HG02588 (cell line): ENCODE data around the gene TMEM161A.

Experiments used
- ATAC-seq: cut with Tn5 transposase; IDR thresholded peaks from one replicate; pipeline ENCODE4 v1.9.1; 2021; ENCODE audit warnings: mild to moderate bottlenecking, moderate library complexity; ENCODE audit not compliant: unreplicated experiment

The TMEM161A gene

GRCh38 chr19:19098703-19099632 is 39.3 kb downstream of the TMEM161A start:
- no peak for ATAC-seq

DNA sequence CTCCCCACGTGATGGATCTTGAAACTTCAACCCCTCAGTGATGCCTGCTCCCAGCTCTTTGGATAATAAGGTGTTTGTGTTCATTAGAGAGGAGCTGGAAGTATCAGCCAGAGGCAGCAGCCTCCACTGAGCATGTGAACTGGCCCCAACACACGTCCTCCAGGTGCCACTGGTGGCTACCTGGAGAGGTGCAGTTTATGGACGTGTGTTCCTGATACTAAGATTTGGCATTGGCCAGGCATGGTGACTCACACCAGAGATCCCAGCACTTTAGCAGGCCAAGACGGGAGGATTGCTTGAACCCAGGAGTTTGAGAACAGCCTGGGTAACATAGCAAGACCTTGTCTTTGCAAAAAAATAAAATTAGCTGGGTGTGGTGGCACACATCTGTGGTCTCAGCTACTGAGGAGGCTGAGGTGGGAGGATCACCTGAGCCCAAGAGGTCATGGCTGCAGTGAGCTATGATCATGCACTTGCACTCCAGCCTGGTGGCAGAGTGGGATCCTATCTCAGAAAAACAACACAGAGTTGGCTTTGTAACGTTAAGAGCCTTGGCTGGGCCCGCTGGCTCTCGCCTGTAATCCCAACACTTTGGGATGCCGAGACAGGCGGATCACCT is 40.1 kb downstream of the TMEM161A start:
- no peak for ATAC-seq

- ATAC-seq: no peak
Observed at GRCh38 chr19:19096641-19097627, 41.3 kb downstream of the TMEM161A start.

DNA sequence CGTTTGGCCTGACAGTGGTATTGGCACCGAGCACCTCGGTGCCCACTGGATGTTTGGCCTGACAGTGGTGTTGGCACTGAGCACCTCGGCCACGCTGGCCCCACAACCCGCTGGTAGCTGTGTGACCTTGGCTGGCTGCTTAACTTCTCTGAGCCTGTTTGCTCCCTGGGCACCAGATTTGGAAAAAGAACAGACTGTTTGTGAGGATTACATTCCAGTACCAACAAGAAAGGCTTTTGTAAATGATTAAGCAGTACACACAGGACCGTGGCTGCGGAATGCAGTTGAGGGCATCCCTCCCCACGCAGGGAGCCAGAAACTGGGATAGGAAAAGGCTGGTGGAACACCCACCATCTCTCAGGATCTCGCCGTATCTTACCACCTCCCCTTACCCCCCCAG is 42.6 kb downstream of the TMEM161A start:
- no peak for ATAC-seq

DNA sequence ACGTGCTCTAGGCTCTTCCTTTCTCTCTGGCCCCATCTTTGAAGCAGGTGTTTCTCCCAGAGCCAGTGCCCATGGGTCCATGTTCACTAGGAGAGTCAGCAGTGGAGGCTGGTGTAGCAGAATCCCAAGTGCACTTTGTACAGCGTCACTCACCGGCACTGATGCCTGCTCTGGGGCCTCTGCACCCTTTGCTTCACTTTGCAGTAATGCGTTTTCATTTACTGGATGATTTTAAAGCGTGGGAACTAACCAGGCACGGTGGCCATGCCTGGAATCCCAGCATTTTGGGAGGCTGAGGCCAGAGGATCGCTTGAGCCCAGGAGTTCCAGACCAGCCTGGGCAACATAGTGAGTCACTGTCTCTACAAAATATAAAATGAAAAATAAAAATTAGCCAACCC is 43.8 kb downstream of the TMEM161A start:
- ATAC-seq: no peak

DNA sequence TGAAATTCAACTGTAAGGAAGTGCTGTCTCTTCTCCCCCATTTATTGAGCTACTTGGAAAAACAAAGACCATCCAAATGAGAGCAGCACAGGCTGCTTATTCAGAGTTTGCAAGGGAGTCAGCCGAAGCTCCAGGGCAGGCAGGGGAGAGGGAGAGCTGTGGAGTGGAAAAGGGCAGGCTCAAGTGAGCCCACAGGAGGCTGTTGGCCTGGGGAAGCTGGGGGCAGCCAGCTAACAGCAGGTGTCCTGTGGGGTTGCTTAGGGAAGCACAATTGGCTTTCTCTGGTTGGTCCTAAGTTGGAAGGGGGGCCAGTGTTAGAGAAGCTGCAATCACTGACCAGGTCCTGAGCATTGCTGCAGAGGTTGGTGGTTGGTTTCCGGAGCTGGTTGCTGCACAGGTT is 50.6 kb downstream of the TMEM161A start:
- ATAC-seq: no peak

DNA sequence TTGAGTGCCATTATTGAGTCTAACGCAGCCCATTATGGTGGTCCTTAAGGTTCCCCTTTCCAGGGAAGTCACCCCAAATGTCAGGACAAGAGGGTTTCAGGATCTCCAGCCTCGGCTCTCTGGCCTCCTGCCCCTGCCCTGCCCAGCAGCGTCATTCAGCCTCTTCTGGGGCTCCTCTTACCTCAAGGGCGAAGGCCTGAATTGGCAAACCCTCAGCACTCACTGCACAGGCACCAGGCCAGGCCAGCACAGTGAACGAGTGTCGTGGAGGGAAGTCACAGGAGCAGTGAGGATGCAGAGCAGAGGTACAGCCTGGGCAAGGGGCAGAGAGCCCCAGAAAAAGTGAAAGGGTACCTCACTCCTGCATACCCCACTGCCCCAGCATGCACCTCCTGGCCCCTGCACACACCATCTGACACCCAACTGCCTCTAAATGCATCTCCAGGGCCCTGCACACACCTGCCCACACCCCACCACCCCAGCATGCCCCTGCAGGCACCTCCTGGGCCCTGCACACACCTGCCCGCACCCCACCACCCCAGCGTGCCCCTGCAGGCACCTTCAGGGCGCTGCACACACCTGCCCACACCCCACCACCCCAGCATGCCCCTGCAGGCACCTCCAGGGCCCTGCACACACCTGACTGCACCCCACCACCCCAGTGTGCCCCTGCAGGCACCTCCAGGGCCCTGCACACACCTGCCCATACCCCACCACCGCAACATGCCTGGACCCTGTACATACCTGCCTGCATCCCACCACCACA is 54.7 kb downstream of the TMEM161A start:
- ATAC-seq: no peak

GRCh38 chr19:19081642-19082151 is 56.6 kb downstream of the TMEM161A start:
- no peak for ATAC-seq

DNA sequence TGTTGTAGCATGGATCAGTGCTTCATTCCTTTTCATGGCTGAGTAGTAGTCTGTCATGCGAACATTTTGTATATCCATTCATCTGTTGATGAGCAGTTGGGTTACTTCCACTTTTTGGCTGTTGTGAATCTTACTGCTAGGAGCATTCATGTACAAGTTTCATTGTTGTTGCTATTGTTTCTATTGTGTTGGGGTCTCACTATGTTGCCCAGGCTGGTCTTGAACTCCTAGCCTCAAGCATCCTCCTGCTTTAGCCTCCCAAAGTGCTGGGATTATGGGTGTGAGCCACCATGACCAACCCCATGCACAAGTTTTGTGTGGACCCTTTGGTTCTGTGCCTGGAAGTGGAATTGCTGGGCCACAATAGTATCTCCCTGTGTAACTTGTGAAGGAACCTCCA is 58.7 kb downstream of the TMEM161A start:
- ATAC-seq: no peak

- no peak for ATAC-seq
Observed at GRCh38 chr19:19078801-19079200, 59.5 kb downstream of the TMEM161A start.

- no peak for ATAC-seq
Observed at GRCh38 chr19:19077103-19077502, 61.2 kb downstream of the TMEM161A start.

GRCh38 chr19:19076476-19076875 is 61.8 kb downstream of the TMEM161A start:
- ATAC-seq: no peak

GRCh38 chr19:19075126-19075525 is 63.2 kb downstream of the TMEM161A start:
- no peak for ATAC-seq

DNA sequence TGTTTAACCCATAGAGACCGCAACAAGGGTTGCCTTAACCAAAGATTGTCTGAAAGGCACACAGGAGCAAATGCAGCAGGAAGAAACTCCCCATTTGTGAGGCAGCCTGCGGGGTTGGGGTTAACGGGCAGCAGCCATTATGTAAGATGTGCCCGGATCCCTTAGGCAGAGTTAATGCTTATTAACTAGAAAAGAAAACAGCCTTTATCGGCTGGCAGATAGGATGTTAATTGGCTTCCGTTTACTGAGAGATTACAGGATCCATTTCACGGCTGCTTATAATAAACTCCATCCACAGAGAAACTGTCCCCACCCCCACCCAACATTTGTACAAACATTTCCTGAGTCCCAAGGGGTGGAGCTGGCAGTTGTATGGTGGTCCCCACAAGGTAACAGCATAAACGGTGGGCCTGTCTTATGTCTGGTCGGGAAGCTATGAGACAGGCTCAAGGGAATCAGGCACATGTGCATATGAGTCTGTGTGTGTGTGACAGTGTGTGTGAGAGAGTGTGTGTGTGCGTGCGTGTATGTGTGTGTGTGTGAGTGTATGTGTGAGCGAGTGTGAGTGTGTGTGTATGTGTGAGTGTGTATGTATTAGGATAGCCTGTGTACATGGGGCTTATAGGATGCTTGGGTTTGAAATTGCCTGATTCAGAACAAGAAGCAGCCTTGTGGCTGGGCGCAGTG is 63.9 kb downstream of the TMEM161A start:
- no peak for ATAC-seq

DNA sequence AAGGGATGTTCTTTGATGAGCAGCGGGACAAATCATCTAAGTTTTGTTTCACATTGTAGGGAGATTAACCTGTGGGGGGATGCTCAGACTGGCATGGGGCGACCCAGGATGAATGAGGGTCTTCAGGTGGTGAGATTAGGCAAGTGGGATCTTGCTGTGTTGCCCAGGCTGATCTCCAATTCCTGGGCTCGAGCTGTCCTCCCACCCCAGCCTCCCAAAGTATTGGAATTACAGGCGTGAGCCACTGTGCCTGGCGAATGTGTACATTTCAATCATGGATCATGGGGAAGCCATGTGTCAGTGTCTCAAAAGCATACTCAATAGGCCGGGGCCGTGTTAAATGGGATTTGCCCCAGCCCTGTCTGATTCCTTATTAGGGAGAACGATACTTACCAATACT is 66.4 kb downstream of the TMEM161A start:
- ATAC-seq: no peak
